K562 (cell line): ENCODE measurements around the gene NDFIP2.

Source experiments
- BRCA1 ChIP-seq, 2 experiments: fragments of 450-650 bp in 1 of 2; sonication (generic) in 1 of 2; formaldehyde crosslinking in 1 of 2; IDR thresholded peaks; 2 replicates each; pipeline versions ENCODE4 v1.5.0 to v1.6.1; 2017 to 2020; ENCODE audit warnings: mild to moderate bottlenecking in 1 of 2, missing genetic modification reagents in 1 of 2
- CTCF ChIP-seq, 3 experiments: IDR thresholded peaks in 2 of 3; conservative IDR thresholded peaks in 1 of 3; 2 replicates each; pipeline ENCODE4 v1.5.1; 2011 to 2012; ENCODE audit warnings: low read length in 3 of 3, mild to moderate bottlenecking in 3 of 3, control low read depth in 2 of 3, improper control_type of control experiment in 1 of 3, inconsistent platforms in 1 of 3, low read depth in 1 of 3, mixed read lengths in 1 of 3, moderate library complexity in 1 of 3; ENCODE audit not compliant: insufficient read depth in 2 of 3
- NCOA6 ChIP-seq: fragments of 450-650 bp; IDR thresholded peaks from 2 replicates; pipeline ENCODE4 v1.6.1; 2017; ENCODE audit warnings: mild to moderate bottlenecking
- PBX2 ChIP-seq, 2 experiments: IDR thresholded peaks in 1 of 2; conservative IDR thresholded peaks in 1 of 2; 2 replicates each; pipeline ENCODE4 v1.6.1; 2016; ENCODE audit warnings: low read depth in 2 of 2, mild to moderate bottlenecking in 1 of 2, missing compliant biosample characterization in 1 of 2, missing genetic modification characterization in 1 of 2, moderate library complexity in 1 of 2
- RBFOX2 ChIP-seq: fragments of 200-400 bp; formaldehyde crosslinking; IDR thresholded peaks from 2 replicates; pipeline ENCODE4 v1.6.1; 2017; ENCODE audit warnings: low read depth, mild to moderate bottlenecking, low read length, moderate library complexity
- SNIP1 ChIP-seq: fragments of 450-650 bp; IDR thresholded peaks from 2 replicates; pipeline ENCODE4 v1.7.1; 2017; ENCODE audit warnings: low read depth, mild to moderate bottlenecking
- TGIF2 ChIP-seq: sonication (generic); formaldehyde crosslinking; IDR thresholded peaks from 2 replicates; pipeline ENCODE4 v1.8.1; 2022; ENCODE audit warnings: mild to moderate bottlenecking, missing genetic modification reagents, moderate library complexity
- ZNF12 ChIP-seq: sonication (generic); formaldehyde crosslinking; IDR thresholded peaks from 2 replicates; pipeline ENCODE4 v1.4.0; 2020; ENCODE audit warnings: mild to moderate bottlenecking, missing genetic modification reagents
- ZNF184 ChIP-seq: sonication (generic); formaldehyde crosslinking; IDR thresholded peaks from 2 replicates; pipeline ENCODE4 v1.5.0; 2020; ENCODE audit warnings: missing genetic modification reagents
- ZNF766 ChIP-seq: fragments of 200-800 bp; sonication (Bioruptor generic); conservative IDR thresholded peaks from 2 replicates; pipeline ENCODE4 v1.6.1; 2016; ENCODE audit warnings: missing genetic modification characterization, missing compliant biosample characterization
- TF ChIP-seq, protein P1 (sequence below): sonication (generic); formaldehyde crosslinking; IDR thresholded peaks from 2 replicates; pipeline ENCODE4 v1.8.1; 2023; ENCODE audit warnings: mild to moderate bottlenecking, missing genetic modification reagents

- TF ChIP-seq ZNF12 (no peak), ZNF184 (CRISPR knock-in tag) (no peak), CTCF (IDR thresholded peaks at IDR 0.05 in 2 of 3, conservative IDR thresholded peaks at IDR 0.05 in 1 of 3; ENCODE audit: insufficient read depth in 2 of 3, low read depth in 1 of 3, low read length in 3 of 3) (no peak), TGIF2 (CRISPR knock-in tag) (no peak), PBX2 (CRISPR knock-in tag; IDR thresholded peaks at IDR 0.05; ENCODE audit: low read depth) (no peak), PBX2 (tag; conservative IDR thresholded peaks at IDR 0.05; ENCODE audit: low read depth) (no peak), NCOA6 (no peak), ZNF766 (CRISPR knock-in tag) (no peak), RBFOX2 (no peak), SNIP1 (no peak), BRCA1 (IDR thresholded peaks at IDR 0.05) (no peak), BRCA1 (CRISPR knock-in tag; IDR thresholded peaks at IDR 0.05) (no peak)
- TF ChIP-seq, protein P1, sequence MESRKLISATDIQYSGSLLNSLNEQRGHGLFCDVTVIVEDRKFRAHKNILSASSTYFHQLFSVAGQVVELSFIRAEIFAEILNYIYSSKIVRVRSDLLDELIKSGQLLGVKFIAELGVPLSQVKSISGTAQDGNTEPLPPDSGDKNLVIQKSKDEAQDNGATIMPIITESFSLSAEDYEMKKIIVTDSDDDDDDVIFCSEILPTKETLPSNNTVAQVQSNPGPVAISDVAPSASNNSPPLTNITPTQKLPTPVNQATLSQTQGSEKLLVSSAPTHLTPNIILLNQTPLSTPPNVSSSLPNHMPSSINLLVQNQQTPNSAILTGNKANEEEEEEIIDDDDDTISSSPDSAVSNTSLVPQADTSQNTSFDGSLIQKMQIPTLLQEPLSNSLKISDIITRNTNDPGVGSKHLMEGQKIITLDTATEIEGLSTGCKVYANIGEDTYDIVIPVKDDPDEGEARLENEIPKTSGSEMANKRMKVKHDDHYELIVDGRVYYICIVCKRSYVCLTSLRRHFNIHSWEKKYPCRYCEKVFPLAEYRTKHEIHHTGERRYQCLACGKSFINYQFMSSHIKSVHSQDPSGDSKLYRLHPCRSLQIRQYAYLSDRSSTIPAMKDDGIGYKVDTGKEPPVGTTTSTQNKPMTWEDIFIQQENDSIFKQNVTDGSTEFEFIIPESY (CRISPR knock-in tag) = no peak
Observed at GRCh38 chr13:79557666-79558065, 76.7 kb downstream of the NDFIP2 start.
